Heart left ventricle (tissue), 16 donors: Measurements from ENCODE around the gene AK6. TPM values are rescaled to one million over a fixed set of nuclear protein-coding genes. Genes with fewer than 3 reads are reported as not detected.
A peak's percentile ranks its signal among the peaks of the same experiment; 100 is the strongest.

Source experiments
- ATAC-seq, 4 donors: fragments of 200-7000 bp; cut with Tn5 transposase; one replicate each; pipeline ENCODE4 v1.9.1; 2020 to 2022; ENCODE audit warnings: moderate library complexity in 4 of 4, mild to moderate bottlenecking in 3 of 4, moderate number of reproducible peaks in 1 of 4
- DNase-seq, 5 donors: peaks; one replicate each; pipeline ENCODE4 v3.0.0-alpha.2; 2020
- H3K27ac ChIP-seq, 12 donors: fragments of 200-600 bp; sonication (generic) in 4 of 12; one replicate each; pipeline versions ENCODE4 v1.5.0 to v1.8.0; 2016 to 2022; ENCODE audit warnings: mild to moderate bottlenecking in 2 of 12
- H3K27me3 ChIP-seq, 9 donors: fragments of 200-600 bp; sonication (generic) in 2 of 9; one replicate each; pipeline versions ENCODE4 v1.5.1 to v1.8.0; 2016 to 2022; ENCODE audit warnings: mild to moderate bottlenecking in 3 of 9
- H3K36me3 ChIP-seq, 9 donors: fragments of 200-600 bp; sonication (generic) in 2 of 9; one replicate each; pipeline versions ENCODE4 v1.5.0 to v1.8.0; 2018 to 2022; ENCODE audit warnings: mild to moderate bottlenecking in 2 of 9
- H3K4me1 ChIP-seq, 12 donors: fragments of 200-600 bp; sonication (generic) in 4 of 12; one replicate each; pipeline versions ENCODE4 v1.5.0 to v1.8.0; 2016 to 2022; ENCODE audit warnings: mild to moderate bottlenecking in 3 of 12
- H3K4me3 ChIP-seq, 12 donors: fragments of 200-600 bp; sonication (generic) in 4 of 12; one replicate each; pipeline versions ENCODE4 v1.5.0 to v1.8.0; 2017 to 2022; ENCODE audit warnings: mild to moderate bottlenecking in 9 of 12, moderate library complexity in 4 of 12
- H3K9me3 ChIP-seq, 12 donors: fragments of 200-600 bp; sonication (generic) in 4 of 12; one replicate each; pipeline versions ENCODE4 v1.5.0 to v1.8.0; 2016 to 2022; ENCODE audit warnings: mild to moderate bottlenecking in 1 of 12
- POLR2A ChIP-seq, 2 donors: fragments of 450-650 bp; IDR thresholded peaks; one replicate each; pipeline ENCODE4 v1.6.1; 2017; ENCODE audit warnings: antibody characterized with exemption in 2 of 2, mild to moderate bottlenecking in 2 of 2, moderate library complexity in 2 of 2
- WGBS, 4 donors: extraction: QIAGEN DNeasy Blood & Tissue Kit in 2 of 4; methylation state at CpG; one replicate each; pipeline versions ENCODE4 v1.1.5 to v1.1.7; 2013 to 2018; 5-methylcytosine and 5-hydroxymethylcytosine counted together
- intact Hi-C, 10 donors: fragments of 100-400 bp; cut with DNase I; formaldehyde crosslinking; loops; one replicate each; pipeline versions ENCODE4 v1.11.1 to v1.14.2; 2022
- polyA plus RNA-seq, 2 donors: library from polyadenylated mRNA; stranded (reverse); fragments of 200-250 nt; gene quantifications; one replicate each; pipeline ENCODE4 v1.2.3, GENCODE V29; 2013
- total RNA-seq, 9 donors: library from RNA; depleted of rRNA in 2 of 9; stranded (reverse); fragments of >200 nt in 2 of 9; fragmentation: NEBNext Ultra II Directional in 3 of 9; extraction: Animal tissue kit (Norgen Biotek cat#: 25700) in 3 of 9; gene quantifications; one replicate each; pipeline versions ENCODE4 v1.1.0 to v1.2.4, GENCODE V29; 2016 to 2023
- TF ChIP-seq, protein P1 (sequence below), 12 donors: fragments of 200-600 bp; sonication (generic) in 4 of 12; IDR thresholded peaks; one replicate each; pipeline versions ENCODE4 v1.5.0 to v1.8.0; 2018 to 2022; ENCODE audit warnings: antibody characterized with exemption in 12 of 12, mild to moderate bottlenecking in 5 of 12
- donor health status: ischemic (EF 13 %, LVEDD 7.1; RV severe dilation, severe dysfunction).
- donor health status: healthy with polysubstance abuse.
- donor health status: DM: no; HTN: yes; CAD: no.
- donor health status: DM: no; HTN: no; CAD: no.
- donor health status: ischemic (EF 25% LVEDD 6.9; RV normal size, moderate dysfunction).
- donor health status: ischemic (EF 25% LVEDD 5.7; RV mildly dilated, moderate dysfunction).
- donor health status: healthy.
- donor health status: DM: yes; HTN: yes; CAD: no.
- donor health status: ischemic (EF 35%, LVEDD 5.7; RV mildly dilated, moderate dysfunction).
- donor health status: nonischemic (EF 11% LVEDD 7.7; RV severe dilation, severe dysfunction).
- donor health status: DM: yes; HTN: yes; CAD: no.
- donor health status: PGD.
- donor health status: ischemic (EF 29% LVEDD 5.4; RV normal size, mild dysfunction).
- donor health status: nonischemic (EF 23%, LVEDD 6.1; RV moderate dilation, normal function).

The AK6 gene
- total and polyA plus RNA-seq, 11 donors, result 26.2 to 58.9 (median 36.5) TPM

DNA sequence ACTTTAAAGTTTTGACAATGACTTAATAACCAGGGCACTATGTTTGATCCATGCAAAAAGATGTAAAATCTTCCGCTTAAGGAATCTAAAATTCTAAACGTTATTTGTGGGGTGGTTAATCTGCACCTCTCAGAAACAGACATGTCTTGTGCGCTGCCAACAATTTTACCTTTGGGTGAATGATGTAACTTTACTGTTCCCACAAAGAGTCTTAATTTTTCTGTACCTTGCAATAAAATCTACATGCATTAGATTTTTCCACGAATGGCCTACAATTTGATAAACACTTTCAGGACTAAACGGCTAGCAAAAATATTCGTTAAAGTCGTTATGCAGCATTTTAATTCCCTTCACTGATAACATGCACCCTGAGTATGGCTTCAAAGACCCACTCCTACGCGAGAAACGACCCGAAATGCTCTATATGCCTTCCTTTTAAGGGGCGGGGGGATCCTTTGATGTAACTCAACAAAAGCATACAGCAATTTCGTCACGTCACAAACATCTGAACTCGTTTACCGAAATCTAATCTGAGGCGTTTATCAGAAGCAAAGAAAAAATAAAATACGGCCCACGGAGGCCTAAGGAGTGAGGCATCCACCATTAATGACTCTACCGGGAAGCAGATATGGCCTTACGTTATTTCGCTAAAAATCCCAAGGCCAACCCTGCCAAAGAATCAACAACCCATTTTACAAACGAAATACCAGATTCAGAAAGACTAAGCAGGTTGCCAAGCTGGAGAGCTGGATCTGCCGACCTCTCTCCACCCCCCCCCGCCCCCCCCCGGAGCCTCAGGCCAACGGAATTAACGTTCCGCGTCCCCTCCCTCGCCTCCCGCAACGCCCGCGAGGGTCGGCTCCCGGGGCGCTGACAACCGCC lies 621 bp downstream of the AK6 start:
- WGBS, 4 donors, result 2 to 3% (median 2%) methylated on average over 24 to 39 of the region's 39 CpGs
- Histone ChIP-seq H3K27me3 (no peaks in the 10 kb centered on the region), H3K36me3 (peaks cover 0 to 43% (median 28%) of the 10 kb centered on the region in 9 donors), H3K4me1 (peaks cover 4 to 49% (median 28%) of the 10 kb centered on the region in 12 donors), H3K9me3 (no peaks in the 10 kb centered on the region), H3K4me3 (peak overlapping the region; percentile 54 to 94 (median 80)), H3K27ac (peak overlapping the region; percentile 93 to 99 (median 98))
- intact Hi-C loops, result loop anchor here in 6 of 10 donors (10.0 kb wide), 3 partner anchors 134 to 324 kb away; partner anchors contain the start of genes SLC30A5 (in 5 of the 6) and CDK7 (in 1 of the 6)
- DNase-seq, result no peak
- ATAC-seq, result peak in 3 of 4 donors; percentile 1 to 64 (median 4)
- TF ChIP-seq, protein P1, sequence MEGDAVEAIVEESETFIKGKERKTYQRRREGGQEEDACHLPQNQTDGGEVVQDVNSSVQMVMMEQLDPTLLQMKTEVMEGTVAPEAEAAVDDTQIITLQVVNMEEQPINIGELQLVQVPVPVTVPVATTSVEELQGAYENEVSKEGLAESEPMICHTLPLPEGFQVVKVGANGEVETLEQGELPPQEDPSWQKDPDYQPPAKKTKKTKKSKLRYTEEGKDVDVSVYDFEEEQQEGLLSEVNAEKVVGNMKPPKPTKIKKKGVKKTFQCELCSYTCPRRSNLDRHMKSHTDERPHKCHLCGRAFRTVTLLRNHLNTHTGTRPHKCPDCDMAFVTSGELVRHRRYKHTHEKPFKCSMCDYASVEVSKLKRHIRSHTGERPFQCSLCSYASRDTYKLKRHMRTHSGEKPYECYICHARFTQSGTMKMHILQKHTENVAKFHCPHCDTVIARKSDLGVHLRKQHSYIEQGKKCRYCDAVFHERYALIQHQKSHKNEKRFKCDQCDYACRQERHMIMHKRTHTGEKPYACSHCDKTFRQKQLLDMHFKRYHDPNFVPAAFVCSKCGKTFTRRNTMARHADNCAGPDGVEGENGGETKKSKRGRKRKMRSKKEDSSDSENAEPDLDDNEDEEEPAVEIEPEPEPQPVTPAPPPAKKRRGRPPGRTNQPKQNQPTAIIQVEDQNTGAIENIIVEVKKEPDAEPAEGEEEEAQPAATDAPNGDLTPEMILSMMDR (IDR thresholded peaks at IDR 0.05), result no peak
- no peak for TF ChIP-seq POLR2A (IDR thresholded peaks at IDR 0.05)

- H3K27ac ChIP-seq, result peak overlapping the region in 3 of 12 donors; percentile 95 to 99 (median 98)
Measured at GRCh38 chr5:69367697-69368279, 1.5 kb downstream of the AK6 start.

GRCh38 chr5:69364850-69365249 lies 4.5 kb downstream of the AK6 start:
- H3K27me3 ChIP-seq, result no peaks in the 10 kb centered on the region
- H3K9me3 ChIP-seq, result no peaks in the 10 kb centered on the region
- no peak overlapping the region for H3K4me3 ChIP-seq
- no peak for DNase-seq
- 75 to 81% (median 77%) methylated on average over 3 of the region's 3 CpGs for WGBS, 4 donors
- H3K36me3 ChIP-seq, result peaks cover 0 to 61% (median 46%) of the 10 kb centered on the region in 9 donors
- TF ChIP-seq, protein P1 (IDR thresholded peaks at IDR 0.05), result no peak
- no peak for TF ChIP-seq POLR2A (IDR thresholded peaks at IDR 0.05)
- H3K4me1 ChIP-seq, result peaks cover 4 to 32% (median 12%) of the 10 kb centered on the region in 12 donors
- intact Hi-C loops, result loop anchor here in 6 of 10 donors (10.0 kb wide), 3 partner anchors 130 to 320 kb away; partner anchors contain the start of genes SLC30A5 (in 5 of the 6) and CDK7 (in 1 of the 6)
- ATAC-seq, result no peak
- no peak overlapping the region for H3K27ac ChIP-seq

More at GRCh38 chr5:69367697-69368279, 1.5 kb downstream of the AK6 start:
- Histone ChIP-seq H3K4me3 (peak overlapping the region in 9 of 12 donors; percentile 70 to 94 (median 81)), H3K9me3 (no peaks in the 10 kb centered on the region), H3K27me3 (no peaks in the 10 kb centered on the region), H3K4me1 (peaks cover 4 to 49% (median 28%) of the 10 kb centered on the region in 12 donors), H3K36me3 (peaks cover 0 to 52% (median 37%) of the 10 kb centered on the region in 9 donors)
- ATAC-seq (no peak), DNase-seq (no peak)
- WGBS, 4 donors, result 89 to 97% (median 93%) methylated on average over 10 to 11 of the region's 11 CpGs
- intact Hi-C loops, result loop anchor here in 6 of 10 donors (10.0 kb wide), 3 partner anchors 133 to 323 kb away; partner anchors contain the start of genes SLC30A5 (in 5 of the 6) and CDK7 (in 1 of the 6)
- TF ChIP-seq, protein P1 (IDR thresholded peaks at IDR 0.05), result no peak
- no peak for TF ChIP-seq POLR2A (IDR thresholded peaks at IDR 0.05)
